NCI-H774 (cell line): Measurements from ENCODE around the gene BNIP3.

ENCODE experiments used
- DNase-seq: peaks from one replicate; lab custom pipeline; 2025; lab: John Stamatoyannopoulos, UW

The BNIP3 gene, protein sequence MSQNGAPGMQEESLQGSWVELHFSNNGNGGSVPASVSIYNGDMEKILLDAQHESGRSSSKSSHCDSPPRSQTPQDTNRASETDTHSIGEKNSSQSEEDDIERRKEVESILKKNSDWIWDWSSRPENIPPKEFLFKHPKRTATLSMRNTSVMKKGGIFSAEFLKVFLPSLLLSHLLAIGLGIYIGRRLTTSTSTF

GRCh38 chr10:131981429-131982184 lies at the start of gene BNIP3:
TSS of gene BNIP3 (minus strand) at chr10:131981923. CDS start at chr10:131981806, 117 bp downstream.
- peak; percentile 82 for DNase-seq

DNA sequence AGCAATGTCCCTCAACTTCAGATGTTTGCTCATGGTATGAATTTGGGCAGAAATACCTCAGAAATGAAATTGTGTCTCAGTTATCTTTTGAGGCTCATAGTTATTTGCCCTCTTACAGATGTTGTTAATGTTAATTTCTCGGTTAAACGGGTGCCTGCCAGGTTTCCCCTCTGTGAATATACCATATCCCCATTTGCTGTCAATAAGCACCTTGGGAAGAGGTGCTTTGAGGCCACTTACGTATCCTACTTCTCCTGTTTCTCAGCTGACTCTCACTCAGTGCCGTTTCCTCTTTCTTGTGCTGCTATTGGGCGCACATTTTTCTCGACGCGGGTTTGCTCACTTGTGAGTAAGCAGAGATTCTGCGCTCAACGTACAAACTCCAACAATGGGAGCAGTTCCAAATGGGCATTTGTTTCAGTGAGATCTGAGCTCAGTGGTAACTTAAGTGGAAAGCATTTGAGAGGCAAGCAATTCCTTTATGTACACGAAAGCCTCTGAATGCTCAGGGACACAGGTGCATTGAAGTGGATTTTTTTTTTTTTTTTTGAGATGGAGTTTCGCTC lies 49.3 kb upstream of the BNIP3 start:
- DNase-seq: peak; percentile 4

- no peak for DNase-seq
Observed at GRCh38 chr10:132028706-132029105, 47.0 kb upstream of the BNIP3 start.

DNA sequence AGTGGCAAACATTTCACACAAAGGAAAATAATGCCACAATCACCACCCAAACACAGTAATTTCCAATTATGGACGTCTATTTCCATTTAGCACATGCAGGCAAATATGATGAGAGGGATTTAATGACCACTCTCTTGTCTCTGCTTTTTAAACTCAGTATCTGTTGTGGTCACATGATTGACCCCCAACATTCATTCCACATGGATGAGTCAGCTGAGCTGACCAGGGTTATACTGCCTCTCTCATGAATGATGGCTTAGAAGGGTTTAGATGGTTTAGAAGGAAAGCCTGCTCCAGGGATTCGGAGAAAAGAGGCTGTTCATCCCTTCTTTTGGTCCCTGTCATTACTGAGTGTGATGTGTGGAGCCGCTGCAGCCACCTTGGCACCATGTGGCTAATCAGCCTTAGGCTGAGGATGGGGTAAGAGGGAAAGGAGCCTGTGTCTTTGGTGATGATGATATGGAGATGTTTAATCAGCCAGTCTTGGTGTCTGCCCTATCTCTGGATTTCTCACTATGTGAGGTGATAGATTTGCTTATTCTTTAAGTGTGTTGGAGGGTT lies 45.8 kb upstream of the BNIP3 start:
- DNase-seq: no peak

GRCh38 chr10:132023092-132023811 lies 41.5 kb upstream of the BNIP3 start:
- DNase-seq: peak; percentile 29

DNA sequence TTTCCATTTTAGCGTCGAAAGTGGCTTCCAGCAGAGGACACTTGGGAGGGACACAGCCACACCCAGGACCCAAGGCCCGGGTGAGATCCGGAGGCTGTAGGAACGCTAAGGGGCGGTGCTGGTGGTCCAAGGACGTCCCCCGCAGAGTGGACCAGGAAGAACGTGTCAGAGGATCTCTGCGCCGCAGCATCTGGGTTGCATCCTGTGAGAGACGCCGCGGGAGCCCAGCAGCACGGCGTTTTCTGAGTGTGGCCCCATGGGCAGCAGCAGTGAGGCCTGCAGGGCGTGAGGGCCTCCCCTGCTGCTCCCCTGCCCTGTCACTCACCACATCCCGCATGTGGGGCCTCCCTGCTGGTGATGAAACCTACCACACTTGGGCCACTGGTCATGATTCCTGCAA lies 40.5 kb upstream of the BNIP3 start:
- DNase-seq: no peak

DNA sequence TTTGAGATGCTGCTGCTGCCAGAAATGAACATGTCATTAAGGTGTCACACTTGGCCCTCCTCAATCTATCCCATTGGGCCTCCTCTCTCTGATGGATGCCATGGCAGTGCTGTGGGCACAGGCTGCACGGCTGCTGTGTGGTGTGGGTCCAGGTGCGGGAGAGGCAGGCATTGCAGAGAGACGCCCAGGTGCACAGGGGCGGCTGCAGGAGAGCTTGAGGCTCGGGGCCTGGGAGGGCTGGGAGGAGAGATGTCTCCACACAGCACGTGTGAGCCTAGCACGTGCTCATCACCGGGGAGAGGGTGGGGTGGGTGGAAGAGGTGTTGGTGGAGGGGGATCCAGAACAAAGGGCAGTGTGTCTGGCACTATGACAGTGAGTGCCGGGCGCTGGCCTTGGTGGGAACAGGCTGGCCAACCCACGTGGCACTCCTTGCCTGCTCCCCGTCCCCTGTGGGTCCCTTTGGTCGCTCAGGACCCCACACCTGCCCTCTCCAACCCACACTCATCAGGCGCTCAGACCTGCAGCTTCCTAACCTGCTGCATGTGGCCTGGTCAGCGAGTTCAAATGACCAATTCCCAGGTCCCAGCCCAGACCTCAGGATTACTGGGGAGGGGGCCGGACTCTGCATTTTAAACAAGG lies 39.9 kb upstream of the BNIP3 start:
- DNase-seq: no peak

DNA sequence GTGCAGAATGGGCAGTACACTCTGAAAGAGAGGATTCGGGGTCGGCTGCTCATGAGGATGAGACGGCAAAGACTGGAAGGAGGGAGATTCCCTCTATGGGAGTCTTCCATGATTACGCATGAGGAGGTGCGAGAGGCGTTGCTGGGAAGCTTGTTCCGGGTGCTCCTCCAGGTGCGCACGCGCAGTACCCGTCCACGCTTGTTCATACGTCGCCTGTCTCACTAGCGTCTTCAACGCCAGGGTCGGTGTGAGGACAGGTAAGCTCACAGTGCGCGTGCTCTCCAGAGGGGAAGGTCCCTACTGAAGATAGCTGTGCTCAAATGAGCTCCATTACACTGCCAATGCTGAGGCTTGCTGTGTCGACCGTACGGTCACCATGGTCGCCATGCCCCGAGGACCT lies 39.3 kb upstream of the BNIP3 start:
- DNase-seq: no peak

- DNase-seq: no peak
Observed at GRCh38 chr10:132020456-132020855, 38.7 kb upstream of the BNIP3 start.

- DNase-seq: no peak
Observed at GRCh38 chr10:132019366-132019765, 37.6 kb upstream of the BNIP3 start.

GRCh38 chr10:132018446-132018845 lies 36.7 kb upstream of the BNIP3 start:
- no peak for DNase-seq

DNA sequence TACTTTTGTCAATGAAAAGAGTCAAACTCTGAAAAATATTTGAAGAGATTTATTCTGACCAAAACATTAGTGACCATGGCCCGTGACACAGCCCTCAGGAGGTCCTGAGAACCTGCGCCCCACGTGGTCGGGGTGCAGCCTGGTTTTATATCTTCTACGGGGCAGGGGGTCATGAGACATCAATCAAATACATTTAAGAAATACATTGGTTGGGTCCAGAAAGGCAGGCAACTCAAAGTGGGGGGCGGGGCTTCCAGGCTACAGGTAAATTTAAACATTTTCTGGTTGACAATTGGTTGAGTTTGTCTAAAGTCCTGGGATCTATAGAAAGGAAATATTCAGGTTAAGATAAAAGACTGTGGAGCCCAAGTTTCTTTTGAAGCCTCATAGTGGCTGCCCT lies 34.8 kb upstream of the BNIP3 start:
- no peak for DNase-seq

DNA sequence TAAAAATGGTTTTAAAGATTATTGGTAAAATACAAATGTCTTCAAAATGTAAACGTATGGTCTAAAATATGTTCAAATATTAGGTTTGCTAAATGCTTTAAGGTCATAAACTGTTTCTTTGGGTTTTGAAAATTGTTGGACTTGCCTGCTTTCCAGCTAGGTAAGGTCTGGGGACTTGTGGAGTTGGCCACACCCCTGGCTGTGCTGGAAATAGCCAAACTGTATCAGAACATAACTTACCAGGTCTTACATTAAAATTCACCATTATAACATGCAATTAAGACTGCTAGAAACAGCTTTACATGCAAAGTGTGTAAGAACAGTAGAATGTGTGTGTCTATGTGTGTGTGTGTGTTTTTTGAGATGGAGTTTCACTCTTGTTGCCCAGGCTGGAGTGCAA lies 29.7 kb upstream of the BNIP3 start:
- DNase-seq: no peak

DNA sequence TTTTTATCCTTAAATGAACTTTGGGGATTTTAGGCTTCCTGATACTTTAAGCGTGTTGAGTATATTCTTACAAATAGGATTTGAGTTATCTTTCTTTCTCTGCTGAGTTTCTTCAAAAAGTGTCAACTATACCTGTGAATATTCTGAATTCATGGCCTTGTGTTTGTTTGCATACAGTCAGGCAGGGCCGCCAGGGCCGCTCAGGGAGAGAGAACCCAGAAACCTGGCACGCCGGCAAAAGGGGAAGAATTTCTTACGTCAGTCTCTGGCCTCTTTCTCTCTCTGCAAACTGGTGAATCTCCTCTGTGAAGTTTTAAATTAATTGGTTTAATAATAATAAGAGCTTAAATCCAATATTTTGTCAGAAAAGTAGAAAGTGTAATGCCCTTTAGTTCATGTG lies 29.3 kb upstream of the BNIP3 start:
- no peak for DNase-seq

DNA sequence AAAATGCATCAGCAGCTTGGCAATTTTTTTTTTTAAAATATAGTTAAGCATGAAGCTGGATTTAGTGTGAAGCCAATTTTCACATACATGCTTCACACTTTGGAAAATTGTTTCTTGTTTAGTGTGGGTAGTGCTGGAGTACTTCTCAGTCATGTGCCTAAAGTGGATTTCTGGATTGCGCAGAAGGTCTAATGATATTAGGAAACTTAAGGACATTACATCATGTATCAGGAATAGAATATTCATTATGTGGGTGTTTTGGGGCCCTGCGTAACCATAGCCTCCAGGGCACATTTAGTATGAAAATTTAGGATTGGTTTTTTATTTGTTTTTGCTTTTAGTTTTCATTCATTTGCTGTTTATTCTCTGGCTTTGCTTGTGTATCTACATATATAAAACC lies 28.8 kb upstream of the BNIP3 start:
- no peak for DNase-seq

DNA sequence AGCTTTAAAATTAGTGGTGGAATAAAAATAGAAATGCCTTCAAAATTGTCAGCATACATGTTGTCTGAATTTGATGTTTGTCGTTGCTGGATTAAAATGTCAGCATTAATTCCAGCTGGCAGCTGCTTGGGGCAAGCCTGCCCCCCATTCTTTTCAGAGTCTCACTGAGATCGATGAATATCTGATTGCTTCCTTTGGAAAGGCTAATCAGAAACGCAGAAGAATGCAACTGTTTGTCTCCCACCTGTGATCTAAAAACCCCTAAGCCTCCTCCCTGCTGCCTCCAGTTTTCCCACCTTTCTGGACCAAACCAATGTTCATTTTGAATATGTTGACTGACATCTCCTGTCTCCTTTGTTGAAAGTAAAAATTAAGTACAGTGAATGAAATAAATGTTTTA lies 27.9 kb upstream of the BNIP3 start:
- no peak for DNase-seq

GRCh38 chr10:132007681-132008080 lies 26.0 kb upstream of the BNIP3 start:
- no peak for DNase-seq

GRCh38 chr10:132006966-132007365 lies 25.2 kb upstream of the BNIP3 start:
- no peak for DNase-seq

DNA sequence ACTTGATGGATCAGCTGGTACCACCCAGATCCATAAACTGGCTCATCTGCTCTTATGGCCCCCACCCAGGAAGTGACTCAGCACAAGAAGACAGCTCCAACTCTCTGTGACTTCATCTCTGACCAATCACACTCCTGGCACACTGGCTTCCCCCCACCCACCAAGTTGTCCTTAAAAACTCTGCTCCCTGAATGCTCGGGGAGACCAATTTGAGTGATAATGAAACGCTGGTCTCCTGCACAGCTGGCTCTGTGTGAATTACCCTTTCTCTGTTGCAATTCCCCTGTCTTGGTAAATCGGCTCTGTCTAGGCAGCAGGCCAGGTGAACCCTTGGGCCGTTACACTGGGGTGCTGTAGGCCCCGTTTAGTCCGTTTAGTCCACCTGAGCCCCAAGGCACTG lies 23.4 kb upstream of the BNIP3 start:
- no peak for DNase-seq

GRCh38 chr10:132004052-132004451 lies 22.3 kb upstream of the BNIP3 start:
- no peak for DNase-seq

GRCh38 chr10:132003282-132003924 lies 21.7 kb upstream of the BNIP3 start:
- DNase-seq: no peak

DNA sequence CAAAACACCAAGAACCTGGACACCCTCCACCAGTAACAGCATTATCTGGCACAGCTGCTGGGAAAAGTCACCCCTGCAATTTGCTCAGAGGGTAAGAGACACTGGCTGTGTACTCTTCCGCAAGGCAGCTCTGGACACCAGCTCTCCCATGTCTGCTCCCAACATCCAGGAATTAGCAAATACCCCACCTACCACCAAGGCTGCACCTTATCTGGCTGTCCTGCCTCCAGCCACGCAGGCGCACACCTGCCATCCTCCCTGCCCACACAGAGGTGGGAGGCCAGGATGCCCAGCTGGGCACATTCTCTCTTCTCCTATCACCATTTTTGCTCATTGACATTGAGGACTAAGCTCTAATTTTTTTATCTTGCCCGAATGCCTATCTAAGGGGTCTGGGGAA lies 20.3 kb upstream of the BNIP3 start:
- no peak for DNase-seq
